GM21381 (cell line): Measurements from ENCODE around the gene S100A16.

Source experiments
- ATAC-seq: cut with Tn5 transposase; IDR thresholded peaks from one replicate; pipeline ENCODE4 v1.9.1; 2021; ENCODE audit warnings: mild to moderate bottlenecking, moderate library complexity; ENCODE audit not compliant: unreplicated experiment

The S100A16 gene

DNA sequence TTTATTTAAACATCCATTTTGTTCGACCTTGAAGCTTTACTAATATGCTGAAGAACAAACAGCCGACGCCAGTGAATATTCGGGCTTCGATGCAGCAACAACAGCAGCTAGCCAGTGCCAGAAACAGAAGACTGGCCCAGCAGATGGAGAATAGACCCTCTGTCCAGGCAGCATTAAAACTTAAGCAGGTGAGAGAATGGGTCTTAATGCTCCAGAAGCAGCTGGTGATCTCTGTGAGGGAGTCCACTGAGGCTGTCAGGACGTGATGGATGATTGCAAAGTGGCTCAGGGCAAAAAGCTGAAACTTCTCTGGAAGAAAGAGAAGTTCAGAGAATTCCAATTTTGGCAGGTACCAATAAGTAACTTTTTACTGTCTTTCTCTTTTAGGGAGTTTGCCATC is 25.3 kb upstream of the S100A16 start:
- ATAC-seq, result no peak

DNA sequence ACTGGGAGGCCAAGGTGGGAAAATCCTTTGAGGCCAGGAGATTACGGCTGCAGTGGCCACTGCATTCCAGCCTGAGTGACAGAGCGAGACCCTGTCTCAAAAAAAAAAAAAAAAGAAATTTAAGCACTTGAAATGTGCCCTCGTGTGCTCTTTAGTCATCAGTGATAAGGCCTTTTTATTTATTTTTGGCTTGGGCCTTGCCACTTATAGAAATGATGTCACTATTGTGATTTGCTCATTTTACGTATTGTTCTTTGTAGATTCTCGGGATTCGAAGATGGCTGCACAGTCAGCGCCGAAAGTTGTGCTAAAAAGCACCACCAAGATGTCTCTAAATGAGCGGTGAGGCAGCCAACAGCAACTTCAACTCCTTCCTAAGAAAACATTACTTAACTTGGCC is 23.4 kb upstream of the S100A16 start:
- ATAC-seq, result no peak

DNA sequence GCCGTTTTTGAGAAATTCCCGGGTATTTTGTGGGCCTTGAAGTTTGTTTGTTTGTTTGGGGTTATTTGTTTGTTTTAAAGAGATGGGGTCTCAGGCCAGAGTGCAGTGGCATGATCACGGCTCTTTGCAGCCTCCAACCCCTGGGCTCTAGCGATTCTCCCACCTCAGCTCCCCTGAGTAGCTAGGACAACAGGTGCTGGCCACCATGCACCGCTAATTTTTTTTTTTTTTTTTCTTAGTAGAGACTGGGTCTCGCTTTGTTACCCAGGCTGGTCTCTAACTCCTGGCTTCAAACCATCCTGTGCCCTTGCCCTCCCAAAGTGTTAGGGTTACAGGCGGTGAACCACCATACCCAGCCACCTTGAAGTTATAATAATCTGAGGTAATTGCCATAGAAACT is 22.9 kb upstream of the S100A16 start:
- ATAC-seq, result no peak

DNA sequence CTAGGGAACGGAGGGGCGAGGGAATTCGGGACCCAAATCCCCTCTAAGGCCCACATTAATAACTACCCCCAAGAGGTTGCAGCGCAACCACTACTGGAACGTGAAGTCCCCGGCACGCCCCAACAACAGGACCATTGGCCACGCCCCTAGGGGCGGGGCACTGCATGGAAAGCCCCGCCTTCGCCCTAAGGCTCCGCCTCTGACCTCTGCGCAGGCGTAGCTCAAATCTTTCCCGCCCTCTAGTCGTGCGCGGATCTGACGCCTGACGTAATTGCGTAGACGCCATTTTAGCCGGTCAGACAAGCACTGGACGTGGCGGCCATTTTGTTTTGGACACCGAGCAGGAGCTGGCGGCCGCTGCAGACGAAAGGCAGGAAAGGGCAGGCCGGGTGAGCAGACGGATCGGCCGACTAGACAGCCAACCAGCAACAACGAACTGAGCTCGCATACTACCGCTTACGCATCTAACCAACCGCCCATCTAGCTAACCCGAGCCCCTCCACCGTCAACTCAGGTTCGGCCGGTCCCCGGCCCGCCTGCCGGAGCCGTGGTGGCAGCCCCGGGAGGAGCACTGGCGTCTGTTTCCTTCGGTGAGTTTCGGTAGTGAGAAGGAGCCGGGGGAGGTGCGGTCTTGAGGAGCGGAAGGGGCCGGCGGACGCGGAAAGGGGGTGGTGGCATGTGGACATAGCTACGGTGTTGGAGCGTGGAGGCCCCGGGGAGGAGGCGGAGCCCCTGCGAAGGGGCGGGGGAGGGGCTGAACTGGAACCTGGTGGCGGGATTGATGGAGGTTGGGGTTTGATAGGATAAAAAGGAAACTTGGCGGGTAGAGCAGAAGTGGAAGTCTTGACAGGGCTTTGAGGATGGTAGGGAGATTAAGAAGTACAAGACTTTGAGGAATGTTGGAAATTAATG is 21.1 kb upstream of the S100A16 start, which contains the start of gene CHTOP:
TSS of gene CHTOP (plus strand) at position 313 of the 912 bp plus-strand sequence. CDS start 2,523 bp downstream, outside the sequence.
- ATAC-seq, result peak; percentile 90

DNA sequence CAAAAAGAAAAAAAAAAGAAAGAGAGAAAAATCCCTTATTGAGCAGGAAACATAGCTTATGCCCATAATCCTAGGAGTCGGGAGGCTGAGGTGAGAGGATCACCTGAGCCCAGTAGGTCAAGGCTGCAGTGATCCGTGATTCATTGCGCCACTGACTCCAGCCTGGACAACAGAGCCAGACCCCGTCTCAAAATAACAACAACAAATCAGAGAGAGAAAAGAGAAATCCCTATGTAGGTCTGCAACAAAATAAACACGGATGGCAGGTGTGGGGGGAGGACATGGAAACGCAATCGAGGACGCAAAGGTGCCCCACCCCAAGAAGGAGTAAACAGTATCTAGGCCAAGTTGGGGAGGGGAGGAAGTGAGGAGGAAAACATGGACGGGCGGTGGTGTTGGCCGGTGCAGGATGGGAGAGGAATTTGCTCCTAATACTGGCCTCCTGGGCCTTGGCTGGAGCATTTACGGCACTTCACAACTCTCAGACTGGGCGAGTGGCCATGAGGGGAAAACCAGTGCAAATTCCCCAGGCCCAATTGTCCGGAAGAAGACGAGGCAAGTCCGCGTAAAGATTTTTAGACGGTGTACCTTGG is 20.3 kb upstream of the S100A16 start:
- ATAC-seq, result no peak

DNA sequence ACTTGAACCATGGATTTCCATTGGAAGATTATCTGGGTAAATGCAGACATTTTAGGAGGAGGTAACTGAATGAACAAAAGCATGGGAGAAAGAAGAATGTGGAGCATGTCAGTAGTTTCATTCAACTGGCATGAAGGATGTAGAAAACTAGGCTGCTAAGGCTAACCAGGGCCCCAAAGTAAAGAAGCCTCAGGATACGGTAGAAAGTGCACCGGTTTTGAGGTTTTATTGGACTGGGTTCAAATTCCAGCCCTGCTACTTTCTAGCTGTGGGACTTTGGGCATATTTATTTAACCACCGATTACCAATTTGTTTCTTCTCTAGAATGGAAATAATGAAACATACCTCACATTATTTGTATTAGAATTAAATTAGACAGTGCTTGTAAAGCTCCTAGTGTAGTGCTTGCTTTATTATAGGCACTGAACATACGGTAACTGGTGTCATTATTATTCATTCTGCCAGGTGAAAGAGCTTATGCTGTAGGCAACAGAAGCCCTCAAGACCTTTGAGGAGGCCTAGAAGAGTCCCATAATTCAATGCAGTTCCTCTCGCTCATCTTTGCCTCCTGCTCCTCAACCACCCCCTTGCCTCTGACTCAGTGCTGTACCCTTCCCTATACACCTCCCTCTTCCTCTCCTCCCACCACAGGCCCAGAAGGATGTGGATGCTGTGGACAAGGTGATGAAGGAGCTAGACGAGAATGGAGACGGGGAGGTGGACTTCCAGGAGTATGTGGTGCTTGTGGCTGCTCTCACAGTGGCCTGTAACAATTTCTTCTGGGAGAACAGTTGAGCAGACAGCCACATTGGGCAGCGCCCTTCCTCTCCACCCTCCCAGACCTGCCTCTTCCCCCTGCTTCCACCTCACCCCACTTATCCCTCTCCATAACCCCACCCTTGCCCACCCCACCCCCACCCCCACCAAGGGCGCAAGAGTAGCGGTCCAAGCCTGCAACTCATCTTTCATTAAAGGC is 18.4 kb upstream of the S100A16 start:
- no peak for ATAC-seq

DNA sequence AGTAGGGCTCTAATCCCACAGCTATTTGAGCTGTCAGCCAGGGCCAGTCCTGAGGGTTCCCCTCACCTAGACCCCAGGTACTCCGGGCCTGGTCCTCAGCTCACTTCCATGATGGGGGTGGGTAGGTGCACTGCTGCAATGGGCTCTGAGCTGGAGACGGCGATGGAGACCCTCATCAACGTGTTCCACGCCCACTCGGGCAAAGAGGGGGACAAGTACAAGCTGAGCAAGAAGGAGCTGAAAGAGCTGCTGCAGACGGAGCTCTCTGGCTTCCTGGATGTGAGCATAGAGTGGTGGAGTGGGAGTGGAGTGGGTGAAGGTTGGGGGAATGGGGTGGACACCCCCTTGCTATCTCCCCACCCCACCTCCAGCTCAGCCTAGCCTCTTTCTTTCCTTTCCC is 17.4 kb upstream of the S100A16 start:
- ATAC-seq, result no peak

DNA sequence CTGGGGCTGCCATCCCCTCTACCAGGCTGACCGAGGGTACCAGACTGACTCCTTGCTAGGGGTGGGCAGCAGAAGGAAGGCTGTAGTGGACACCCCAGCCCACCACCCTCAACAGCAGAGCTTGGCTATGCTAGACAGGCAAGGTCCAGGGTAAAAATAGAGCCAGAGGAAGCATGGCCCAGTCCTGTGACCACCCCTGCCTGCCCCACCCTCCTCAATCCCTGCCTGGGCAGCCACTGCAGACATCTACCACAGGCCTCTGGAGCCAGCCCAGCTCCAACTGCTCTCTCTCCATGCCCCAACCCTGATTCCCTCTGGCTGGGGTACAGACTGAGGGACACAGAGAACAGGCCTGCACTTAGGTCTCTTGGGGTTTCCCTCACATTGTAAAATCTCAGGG is 17.0 kb upstream of the S100A16 start:
- ATAC-seq, result no peak

DNA sequence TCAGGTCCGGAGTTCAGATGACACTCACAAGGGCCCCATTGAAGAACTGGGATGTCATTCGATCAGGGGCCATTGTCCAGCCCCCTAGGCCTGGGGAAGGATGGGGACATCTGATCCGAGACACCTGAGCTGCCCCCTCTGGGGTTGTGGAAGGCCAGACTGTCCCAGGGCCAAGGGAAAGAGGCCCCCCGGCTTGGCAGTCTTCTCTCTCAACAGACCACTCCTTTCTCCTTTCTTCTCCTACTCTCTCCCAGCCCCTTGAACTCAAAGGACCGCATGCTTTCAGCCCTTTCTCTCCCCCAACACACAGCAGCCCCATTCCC is 16.4 kb upstream of the S100A16 start:
- ATAC-seq, result no peak

DNA sequence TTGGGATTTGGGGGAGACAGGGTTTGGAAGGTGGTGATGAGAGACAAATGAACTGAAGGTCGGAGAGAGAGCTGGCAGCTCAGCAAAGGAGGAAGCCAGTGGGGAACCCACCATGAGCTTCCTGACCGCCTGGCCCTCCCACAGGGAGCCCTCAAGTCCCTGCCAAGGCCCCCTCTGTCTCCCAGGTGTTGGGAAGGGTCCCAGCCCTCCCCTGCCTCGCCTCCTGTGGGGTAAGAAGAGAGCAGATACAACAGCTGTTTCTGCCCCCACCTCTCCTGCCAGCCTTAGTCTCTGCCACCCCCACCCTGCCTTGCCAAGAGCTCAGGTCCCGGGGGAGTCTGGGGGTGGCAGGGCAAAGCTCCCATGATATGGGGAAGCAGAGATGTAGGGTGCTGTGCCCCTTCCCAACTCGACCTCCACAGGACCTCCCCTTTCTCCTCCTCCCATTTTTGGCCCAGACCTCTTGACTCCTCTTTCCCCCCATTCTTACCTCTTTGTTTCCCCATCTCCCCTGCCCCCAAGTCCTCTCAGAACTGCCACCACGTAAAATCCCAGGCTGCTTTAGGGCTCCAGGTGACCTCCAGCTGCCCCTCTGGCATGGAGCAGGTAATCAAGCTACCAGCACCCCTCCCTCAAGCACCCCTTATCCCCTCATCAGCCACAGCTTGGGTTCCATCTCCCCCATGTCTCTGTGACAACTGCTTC is 15.9 kb upstream of the S100A16 start:
- ATAC-seq, result no peak

DNA sequence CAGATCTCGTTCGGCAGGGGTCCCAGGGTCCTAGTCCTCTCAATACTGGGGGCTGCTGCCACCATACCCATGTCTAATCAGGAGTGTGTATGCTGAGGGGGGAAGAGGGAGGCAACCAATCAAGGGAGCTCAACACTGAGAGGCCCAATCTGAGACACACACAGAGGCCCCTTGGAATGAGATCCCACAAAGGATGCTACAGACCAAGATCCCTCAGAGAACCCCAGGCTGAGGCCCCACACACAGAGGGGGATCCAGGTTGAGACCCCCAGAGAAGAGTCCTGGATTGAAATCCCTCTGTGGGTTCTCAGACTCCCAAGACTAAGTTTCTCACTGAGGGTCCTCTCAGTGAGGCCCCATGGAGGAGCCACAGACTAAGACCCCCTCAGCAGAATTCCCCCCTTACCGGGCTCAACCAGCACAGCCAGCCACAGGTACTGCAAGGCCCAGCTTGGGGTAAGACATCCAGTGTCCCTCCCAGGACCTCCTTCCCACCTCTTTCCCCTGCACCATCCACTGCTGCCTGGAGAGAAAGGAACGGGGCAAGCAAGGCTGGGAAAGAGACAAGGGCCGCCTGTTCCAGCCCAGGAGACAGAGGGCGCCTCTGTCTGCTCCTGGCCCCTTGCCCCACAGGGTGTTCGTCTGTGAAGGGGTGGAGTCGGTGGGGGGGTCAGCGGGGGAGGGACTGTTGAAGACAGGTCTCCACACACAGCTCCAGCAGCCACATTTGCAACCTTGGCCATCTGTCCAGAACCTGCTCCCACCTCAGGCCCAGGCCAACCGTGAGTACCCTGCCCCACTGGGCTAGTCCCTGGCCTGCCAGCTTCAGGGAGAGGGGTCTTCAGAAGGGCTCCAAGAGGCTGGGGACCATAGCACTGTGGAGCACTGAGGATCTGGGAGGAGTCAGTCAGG is 15.0 kb upstream of the S100A16 start, which contains the start of gene S100A1:
TSS of gene S100A1 (plus strand) at position 720 of the 912 bp plus-strand sequence. CDS start 2,088 bp downstream, outside the sequence.
- no peak for ATAC-seq

DNA sequence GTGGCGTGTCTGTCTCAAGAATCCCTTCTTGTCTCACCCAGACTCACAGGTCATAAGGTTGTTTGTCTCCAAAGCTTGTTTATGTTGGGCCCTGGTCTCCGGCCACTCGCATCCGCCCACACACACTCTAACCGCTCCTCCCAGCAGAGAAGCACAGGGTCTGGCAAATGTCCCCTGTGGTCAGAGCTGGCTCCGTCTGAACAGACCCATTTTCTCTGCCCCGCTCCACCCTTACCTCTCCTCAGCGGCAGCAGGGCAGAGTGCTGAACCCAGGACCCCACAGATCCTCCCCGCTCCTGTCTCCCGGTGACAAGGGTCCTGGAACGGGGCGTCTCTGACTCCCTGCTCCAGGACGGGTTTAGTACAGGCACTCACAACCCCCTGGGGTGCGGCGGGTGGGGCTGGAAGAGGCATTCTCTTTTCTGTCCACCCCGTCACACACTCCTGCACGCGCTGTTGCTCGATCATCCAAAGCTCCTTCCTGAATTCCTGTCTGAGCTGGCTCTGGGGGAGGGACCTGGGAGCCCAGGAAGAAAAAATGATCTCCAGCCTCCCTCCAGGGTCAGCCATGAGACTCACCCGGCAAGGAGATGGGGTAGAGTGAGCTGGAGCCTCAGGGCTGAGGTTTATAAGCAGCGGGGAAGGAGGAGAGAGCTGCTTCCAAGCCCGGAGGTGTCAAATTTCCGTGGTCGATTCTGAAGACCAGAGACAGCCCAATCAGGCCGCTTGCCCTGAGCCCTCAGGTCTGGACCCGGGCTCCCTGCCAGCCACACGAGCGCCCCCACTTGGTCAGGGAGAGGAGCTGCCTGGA is 14.2 kb upstream of the S100A16 start, which contains the start of gene S100A13:
TSS of gene S100A13 (minus strand) at position 602 of the 811 bp plus-strand sequence. CDS start 1,033 bp downstream, outside the sequence.
- ATAC-seq, result no peak

DNA sequence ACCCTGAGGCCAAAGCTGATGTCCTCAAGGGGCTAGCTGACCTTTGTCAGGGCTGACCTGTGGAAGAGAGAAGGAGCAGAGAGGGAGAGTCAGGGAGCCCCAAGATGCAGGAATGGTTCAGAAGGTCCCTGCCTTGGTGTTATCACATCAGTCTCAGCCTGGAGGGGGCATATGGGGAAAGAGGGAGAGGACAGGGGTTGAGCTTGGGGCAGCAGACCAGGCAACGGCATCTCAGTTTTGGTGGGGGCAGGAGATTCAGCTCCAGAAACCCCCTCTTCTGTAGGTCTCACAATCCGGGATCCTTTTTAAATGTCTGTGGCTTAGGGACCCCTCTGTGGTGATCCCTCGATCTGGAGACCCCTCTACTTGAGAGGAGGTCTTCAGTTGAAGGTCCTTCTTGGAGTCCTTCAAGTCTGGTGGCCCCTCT is 13.6 kb upstream of the S100A16 start:
- no peak for ATAC-seq

DNA sequence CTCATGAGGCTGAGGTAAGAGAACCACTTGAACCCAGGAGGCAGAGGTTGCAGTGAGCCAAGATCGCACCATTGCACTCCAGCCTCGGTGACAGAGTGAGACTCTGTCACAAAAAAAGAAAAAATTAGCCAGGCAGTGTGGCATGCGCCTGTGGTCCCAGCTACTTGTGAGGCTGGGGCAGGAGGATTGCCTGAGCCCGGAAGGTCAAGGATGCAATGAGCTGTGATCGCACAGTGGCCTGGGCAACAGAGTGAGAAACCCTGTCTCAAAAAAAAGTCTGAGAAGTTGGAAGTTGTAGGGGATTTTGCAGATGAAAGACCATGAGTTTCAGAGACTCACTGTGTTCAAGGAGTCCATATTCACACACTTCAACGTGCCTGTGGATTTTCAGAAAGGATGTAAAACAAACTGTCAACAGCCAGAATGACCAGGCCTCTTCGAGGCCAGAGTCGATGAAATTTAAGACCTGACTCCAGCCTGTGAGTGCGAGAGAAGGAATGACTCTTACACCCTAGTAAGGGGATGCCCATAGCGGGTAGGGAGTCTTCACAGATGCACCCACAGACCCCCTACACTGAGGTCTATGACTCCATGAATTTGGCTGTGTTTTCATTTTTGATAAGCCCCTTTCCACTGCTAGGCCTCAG is 12.2 kb upstream of the S100A16 start:
- ATAC-seq, result no peak

DNA sequence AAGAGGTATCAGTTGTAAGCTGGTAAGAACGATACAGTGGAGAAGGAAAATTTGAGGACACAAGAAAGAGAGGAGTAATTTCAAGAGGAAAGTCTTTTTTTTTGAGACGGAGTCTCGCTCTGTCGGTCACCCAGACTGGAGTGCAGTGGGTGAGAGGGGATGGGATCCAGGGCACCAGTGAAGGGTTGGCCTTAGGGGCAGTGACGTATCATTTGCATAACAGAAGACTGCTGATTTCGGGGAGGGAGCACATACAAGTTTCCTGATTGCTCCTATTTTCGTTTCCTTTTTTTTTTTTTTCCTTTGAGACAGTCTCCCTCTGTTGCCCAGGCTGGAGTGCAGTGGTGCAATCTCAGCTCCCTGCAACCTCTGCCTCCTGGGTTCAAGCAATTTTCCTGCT is 10.2 kb upstream of the S100A16 start:
- no peak for ATAC-seq

DNA sequence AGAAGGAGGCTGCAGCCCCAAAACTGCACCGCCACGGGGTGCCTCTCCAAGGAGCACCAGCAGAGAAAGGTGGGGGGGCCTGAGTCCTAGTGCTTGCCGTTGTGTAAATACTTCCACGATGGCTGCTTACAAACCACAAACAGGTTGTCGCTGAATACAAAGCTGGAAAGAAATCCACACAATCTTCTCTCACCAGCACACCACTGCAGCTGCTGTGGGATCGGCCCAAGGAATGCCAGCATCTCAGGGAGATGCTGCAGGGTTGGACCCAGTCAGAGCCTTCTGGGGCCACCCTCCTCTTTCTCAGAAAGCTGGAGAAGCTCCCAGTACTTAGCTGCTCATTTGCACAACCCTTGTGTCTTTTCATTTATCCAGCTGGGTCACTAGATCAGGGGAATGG is 6.2 kb upstream of the S100A16 start:
- ATAC-seq, result no peak

DNA sequence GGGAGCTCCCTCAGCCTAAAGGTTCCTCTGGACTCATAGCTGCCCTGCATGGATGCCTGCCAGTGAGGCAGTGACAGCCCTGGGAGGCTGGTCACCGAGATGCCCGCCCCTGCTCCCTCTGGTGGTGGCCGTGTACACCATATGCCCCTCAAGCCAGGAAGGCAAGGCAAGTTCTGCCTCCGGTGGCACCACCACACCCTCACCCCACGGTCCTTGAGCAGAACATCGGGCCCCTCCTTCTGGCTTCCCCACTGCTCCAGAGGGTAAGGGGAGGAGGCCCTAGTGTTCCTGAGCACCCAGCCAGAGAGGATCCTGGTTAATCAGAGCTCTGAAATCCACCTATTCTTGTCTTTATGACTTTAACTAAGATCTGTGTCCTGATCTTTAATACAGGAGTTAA is 4.7 kb upstream of the S100A16 start:
- ATAC-seq, result peak; percentile 61

DNA sequence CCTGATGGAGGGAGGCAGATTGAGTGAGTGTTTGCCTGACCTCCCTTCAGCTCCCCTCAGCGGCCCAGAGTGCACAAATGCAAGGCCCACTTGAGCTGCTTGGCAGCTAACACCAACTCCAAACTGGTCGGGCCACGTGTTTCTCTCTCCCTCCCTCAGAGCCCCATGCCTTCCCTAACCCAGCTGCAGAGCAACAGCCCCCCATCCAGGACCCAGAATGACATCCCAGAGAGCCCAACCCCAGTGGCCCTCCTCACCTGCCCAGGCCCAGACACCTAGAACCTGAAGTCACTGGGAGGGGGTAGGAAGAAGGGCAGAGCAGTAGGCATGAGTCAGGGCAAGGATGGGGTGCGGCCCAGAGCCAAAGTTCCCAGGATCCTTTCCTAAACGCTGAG is 4.0 kb upstream of the S100A16 start:
- no peak for ATAC-seq
